ENCODE measurements around the gene CACNA1C.

- TF ChIP-seq CTCF (IDR thresholded peaks at IDR 0.05; ENCODE audit: low read depth, low read length, poor library complexity, severe bottlenecking) (no peak), EZH2phosphoT487 (IDR thresholded peaks at IDR 0.05; ENCODE audit: borderline replicate concordance, low read length) (no peak)
These were observed 198.9 kb downstream of the CACNA1C start for GRCh38 chr12:2251526-2252209.

Measured in DOHH2 (cell line).